ENCODE data around the gene CWC15.

GRCh38 chr11:94956963-94957362 is 16.4 kb downstream of the CWC15 start:
- TF ChIP-seq POLR2A (IDR thresholded peaks at IDR 0.05) (no peak), CTCF (IDR thresholded peaks at IDR 0.05) (no peak), POLR2AphosphoS5 (IDR thresholded peaks at IDR 0.05) (no peak)

All from breast epithelium (tissue), 3 donors.